Stimulated activated CD8-positive, alpha-beta memory T cell treated with anti-CD3 and anti-CD28 coated beads, Interleukin-4, amount 100 ng/mL, for 48 hours (primary cell): ENCODE measurements around the gene FSTL5.

Experiments
- DNase-seq: peaks from one replicate; pipeline ENCODE4 v3.0.0-alpha.2; 2020

The FSTL5 gene

GRCh38 chr4:161931089-161931488, 232.7 kb downstream of the FSTL5 start:
- DNase-seq, result no peak

- no peak for DNase-seq
Measured at GRCh38 chr4:161929956-161930355, 233.8 kb downstream of the FSTL5 start.

GRCh38 chr4:161926033-161926828, 237.6 kb downstream of the FSTL5 start:
- DNase-seq, result no peak

- DNase-seq, result no peak
Measured at GRCh38 chr4:161920304-161921052, 243.3 kb downstream of the FSTL5 start.

- DNase-seq, result no peak
Measured at GRCh38 chr4:161919442-161920220, 244.2 kb downstream of the FSTL5 start.

- no peak for DNase-seq
Measured at GRCh38 chr4:161916035-161916434, 247.8 kb downstream of the FSTL5 start.

- DNase-seq, result no peak
Measured at GRCh38 chr4:161907590-161907955, 256.2 kb downstream of the FSTL5 start.

- DNase-seq, result no peak
Measured at GRCh38 chr4:161906836-161907589, 256.8 kb downstream of the FSTL5 start.

- DNase-seq, result no peak
Measured at GRCh38 chr4:161900110-161900509, 263.7 kb downstream of the FSTL5 start.

GRCh38 chr4:161894493-161895167, 269.2 kb downstream of the FSTL5 start:
- no peak for DNase-seq

GRCh38 chr4:161894014-161894413, 269.8 kb downstream of the FSTL5 start:
- DNase-seq, result no peak

GRCh38 chr4:161893566-161893965, 270.2 kb downstream of the FSTL5 start:
- DNase-seq, result no peak

- no peak for DNase-seq
Measured at GRCh38 chr4:161892951-161893350, 270.8 kb downstream of the FSTL5 start.

- DNase-seq, result no peak
Measured at GRCh38 chr4:161883157-161883556, 280.6 kb downstream of the FSTL5 start.

GRCh38 chr4:161881370-161881769, 282.4 kb downstream of the FSTL5 start:
- no peak for DNase-seq

GRCh38 chr4:161869511-161869910, 294.3 kb downstream of the FSTL5 start:
- no peak for DNase-seq

GRCh38 chr4:161856711-161857326, 307.0 kb downstream of the FSTL5 start:
- DNase-seq, result no peak

GRCh38 chr4:161850631-161851030, 313.2 kb downstream of the FSTL5 start:
- no peak for DNase-seq

GRCh38 chr4:161841759-161842158, 322.0 kb downstream of the FSTL5 start:
- no peak for DNase-seq

- no peak for DNase-seq
Measured at GRCh38 chr4:161829591-161829990, 334.2 kb downstream of the FSTL5 start.

- no peak for DNase-seq
Measured at GRCh38 chr4:161828061-161828460, 335.7 kb downstream of the FSTL5 start.

- DNase-seq, result no peak
Measured at GRCh38 chr4:161827013-161827412, 336.8 kb downstream of the FSTL5 start.
